Lower lobe of right lung (tissue), 2 donors: ENCODE data around the gene ANKRD10. TPM values are rescaled to one million over a fixed set of nuclear protein-coding genes. Genes with fewer than 3 reads are reported as not detected.

Experiments used
- ATAC-seq, 2 donors: fragments of 200-7000 bp; cut with Tn5 transposase; one replicate each; pipeline ENCODE4 v1.9.1; 2020 to 2022; ENCODE audit warnings: mild to moderate bottlenecking in 2 of 2, moderate library complexity in 2 of 2
- DNase-seq: peaks from one replicate; pipeline ENCODE4 v3.0.0-alpha.2; 2020
- H3K27ac ChIP-seq: fragments of 200-600 bp; one replicate; pipeline ENCODE4 v1.8.0; 2022
- H3K27me3 ChIP-seq: fragments of 200-600 bp; one replicate; pipeline ENCODE4 v1.8.0; 2022; ENCODE audit warnings: low read depth
- H3K36me3 ChIP-seq: fragments of 200-600 bp; one replicate; pipeline ENCODE4 v1.8.0; 2022; ENCODE audit warnings: mild to moderate bottlenecking
- H3K4me1 ChIP-seq: fragments of 200-600 bp; one replicate; pipeline ENCODE4 v1.8.0; 2022
- H3K4me3 ChIP-seq: fragments of 200-600 bp; one replicate; pipeline ENCODE4 v1.8.0; 2022; ENCODE audit warnings: mild to moderate bottlenecking
- H3K9me3 ChIP-seq: fragments of 200-600 bp; one replicate; pipeline ENCODE4 v1.8.0; 2022
- CTCF ChIP-seq: fragments of 200-600 bp; IDR thresholded peaks from one replicate; pipeline ENCODE4 v1.8.0; 2022; ENCODE audit warnings: antibody characterized with exemption, mild to moderate bottlenecking
- intact Hi-C: fragments of 100-400 bp; cut with DNase I; formaldehyde crosslinking; loops from one replicate; pipeline ENCODE4 v1.11.0; 2022
- long read RNA-seq: library from polyadenylated mRNA; unstranded; transcript quantifications from one replicate; pipeline ENCODE4 v2.0.0, GENCODE V29; 2021
- total RNA-seq: library from RNA; stranded (reverse); fragmentation: NEBNext Ultra II Directional; extraction: Animal tissue kit (Norgen Biotek cat#: 25700); gene quantifications from one replicate; pipeline ENCODE4 v1.2.1, GENCODE V29; 2021
- donor health status: DM: no; HTN: yes; CAD: no; lungs with severe emphysema.

Gene ANKRD10
- 132 TPM for total RNA-seq
- long read RNA-seq, transcript ANKRD10-201 (6 exons, 2,495 nt): major isoform, 49 of 80 reads
- long read RNA-seq, partial matches to known transcripts: 8 of 80 reads
- long read RNA-seq, other reads (novel, unspliced or antisense): 19 of 80 reads

- peak within 1 kb of the TSS; percentile 100 for H3K27ac ChIP-seq
- peaks cover 5% of the 10 kb centered on the region for H3K36me3 ChIP-seq
- no peaks in the 10 kb centered on the region for H3K27me3 ChIP-seq
- intact Hi-C loops: no loop called here
- peaks cover 47% of the 10 kb centered on the region for H3K4me1 ChIP-seq
- peak; percentile 90 for TF ChIP-seq CTCF
- no peaks in the 10 kb centered on the region for H3K9me3 ChIP-seq
- ATAC-seq (peak; percentile 94 to 96), DNase-seq (peak; percentile 100)
- H3K4me3 ChIP-seq: peak within 1 kb of the TSS; percentile 98
Measured at GRCh38 chr13:110915057-110915873, at the start of gene ANKRD10. TSS of gene ANKRD10 (minus strand) at chr13:110915069. CDS start at chr13:110914934, 135 bp downstream.

- Histone ChIP-seq H3K4me3 (no peak overlapping the region), H3K36me3 (no peaks in the 10 kb centered on the region), H3K27me3 (no peaks in the 10 kb centered on the region), H3K4me1 (no peaks in the 10 kb centered on the region), H3K27ac (no peak overlapping the region), H3K9me3 (peaks cover 18% of the 10 kb centered on the region)
- intact Hi-C loops: no loop called here
- TF ChIP-seq CTCF: no peak
- no peak for ATAC-seq
- DNase-seq: no peak
Measured at GRCh38 chr13:110964229-110965037, 49.6 kb upstream of the ANKRD10 start.

- ATAC-seq: no peak
- H3K4me3 ChIP-seq: no peak overlapping the region
- intact Hi-C loops: no loop called here
Measured at GRCh38 chr13:110963554-110963970, 48.7 kb upstream of the ANKRD10 start.

GRCh38 chr13:110961959-110962358 lies 47.1 kb upstream of the ANKRD10 start:
- H3K4me1 ChIP-seq: no peaks in the 10 kb centered on the region
- intact Hi-C loops: no loop called here
- no peak for ATAC-seq

More at GRCh38 chr13:110963554-110963970, 48.7 kb upstream of the ANKRD10 start:
- Histone ChIP-seq H3K9me3 (peaks cover 18% of the 10 kb centered on the region), H3K27ac (no peak overlapping the region), H3K4me1 (no peaks in the 10 kb centered on the region), H3K27me3 (no peaks in the 10 kb centered on the region), H3K36me3 (no peaks in the 10 kb centered on the region)
- DNase-seq: no peak
- TF ChIP-seq CTCF: no peak

More at GRCh38 chr13:110961959-110962358, 47.1 kb upstream of the ANKRD10 start:
- DNase-seq: no peak
- no peaks in the 10 kb centered on the region for H3K27me3 ChIP-seq
- H3K9me3 ChIP-seq: peaks cover 18% of the 10 kb centered on the region
- no peak overlapping the region for H3K27ac ChIP-seq
- no peaks in the 10 kb centered on the region for H3K36me3 ChIP-seq
- no peak overlapping the region for H3K4me3 ChIP-seq
- no peak for TF ChIP-seq CTCF
